B cell (primary cell): ENCODE results near the gene TEX19. TPM values are rescaled to one million over a fixed set of nuclear protein-coding genes. Genes with fewer than 3 reads are reported as not detected.

ENCODE experiments used
- ATAC-seq: fragments of 200-7000 bp; cut with Tn5 transposase; one replicate; pipeline ENCODE4 v1.10.0; 2021; ENCODE audit warnings: low read depth, mild to moderate bottlenecking, moderate number of reproducible peaks, moderate library complexity
- CTCF ChIA-PET: fragments of 350-600 bp; sonication (Branson Sonifier 250); formaldehyde crosslinking; loops from one replicate; lab custom pipeline; 2021; ENCODE audit warnings: antibody characterized with exemption, inconsistent platforms; lab: Charles Lee
- POLR2A ChIA-PET: fragments of 350-600 bp; sonication (Branson Sonifier 250); formaldehyde crosslinking; loops from one replicate; lab custom pipeline; 2021; ENCODE audit warnings: antibody characterized with exemption; lab: Charles Lee
- DNase-seq: peaks from one replicate; pipeline ENCODE4 v3.0.0; 2013
- H2AFZ ChIP-seq: 2 replicates; pipeline ENCODE4 v1.6.1; 2012; ENCODE audit warnings: mild to moderate bottlenecking, low read depth, low read length; ENCODE audit not compliant: insufficient read depth, poor library complexity, severe bottlenecking
- H3K27ac ChIP-seq, 2 donors: 1 replicate in 1 of 2; 2 replicates in 1 of 2; pipeline ENCODE4 v1.5.1; 2012 to 2013; ENCODE audit warnings: low read length in 2 of 2, mild to moderate bottlenecking in 2 of 2, moderate library complexity in 1 of 2
- H3K27me3 ChIP-seq, 4 experiments: fragments of 200-600 bp in 1 of 4; sonication (generic) in 1 of 4; replicated peaks in 1 of 4; 1 replicate in 2 of 4; 2 replicates in 2 of 4; pipeline versions ENCODE4 v1.6.1 to v1.7.0; 2013 to 2016; ENCODE audit warnings: low read length in 3 of 4, mild to moderate bottlenecking in 2 of 4, mixed read lengths in 1 of 4, moderate library complexity in 1 of 4; ENCODE audit not compliant: insufficient read depth in 4 of 4, control insufficient read depth in 3 of 4; ENCODE audit errors: control extremely low read depth in 1 of 4
- H3K36me3 ChIP-seq, 2 experiments: replicated peaks in 1 of 2; 1 replicate in 1 of 2; 2 replicates in 1 of 2; pipeline versions ENCODE4 v1.6.1 to v1.7.1; 2013; ENCODE audit warnings: low read length in 1 of 2; ENCODE audit not compliant: insufficient read depth in 2 of 2, control insufficient read depth in 1 of 2; ENCODE audit errors: control extremely low read depth in 1 of 2, extremely low read depth in 1 of 2
- H3K4me1 ChIP-seq, 2 donors: fragments of 200-600 bp in 1 of 2; sonication (generic) in 1 of 2; 1 replicate in 1 of 2; 2 replicates in 1 of 2; pipeline versions ENCODE4 v1.5.1 to v1.6.1; 2013 to 2017; ENCODE audit warnings: low read length in 2 of 2; ENCODE audit not compliant: control insufficient read depth in 2 of 2, insufficient read depth in 2 of 2
- H3K4me2 ChIP-seq: replicated peaks from 2 replicates; pipeline ENCODE3; 2012; ENCODE audit warnings: mild to moderate bottlenecking, low read depth, low read length; ENCODE audit not compliant: poor library complexity, severe bottlenecking
- H3K4me3 ChIP-seq, 5 experiments: fragments of 200-600 bp in 1 of 5; sonication (generic) in 1 of 5; 1 replicate in 3 of 5; 2 replicates in 2 of 5; pipeline versions ENCODE4 v1.5.1 to v1.7.0; 2011 to 2016; ENCODE audit warnings: low read length in 4 of 5, mild to moderate bottlenecking in 4 of 5, low read depth in 2 of 5, control low read depth in 1 of 5, moderate library complexity in 1 of 5; ENCODE audit not compliant: insufficient read depth in 1 of 5; ENCODE audit errors: control extremely low read depth in 1 of 5, extremely low read depth in 1 of 5
- H3K79me2 ChIP-seq: fragments of 200-600 bp; sonication (generic); one replicate; pipeline ENCODE4 v1.6.0; 2016; ENCODE audit warnings: low read length; ENCODE audit not compliant: control insufficient read depth, insufficient read depth
- H3K9ac ChIP-seq: fragments of 200-600 bp; sonication (generic); 2 replicates; pipeline ENCODE4 v1.6.1; 2017; ENCODE audit warnings: mild to moderate bottlenecking, low read length, moderate library complexity
- H3K9me3 ChIP-seq, 3 donors: one replicate each; pipeline versions ENCODE4 v1.6.1 to v1.7.1; 2013; ENCODE audit warnings: low read length in 2 of 3; ENCODE audit not compliant: control insufficient read depth in 2 of 3, insufficient read depth in 1 of 3; ENCODE audit errors: control extremely low read depth in 1 of 3
- H4K20me1 ChIP-seq: 2 replicates; pipeline ENCODE4 v1.6.0; 2012; ENCODE audit warnings: mild to moderate bottlenecking, low read length; ENCODE audit not compliant: insufficient read depth, control insufficient read depth, poor library complexity, severe bottlenecking
- H3K27ac Mint-ChIP-seq: one replicate; pipeline ENCODE4 v1.8.0; 2021; ENCODE audit warnings: mixed read lengths
- H3K27me3 Mint-ChIP-seq: one replicate; pipeline ENCODE4 v1.8.0; 2021; ENCODE audit warnings: mixed read lengths
- H3K4me1 Mint-ChIP-seq: one replicate; pipeline ENCODE4 v1.8.0; 2021; ENCODE audit warnings: mixed read lengths
- H3K4me3 Mint-ChIP-seq: one replicate; pipeline ENCODE4 v1.8.0; 2021; ENCODE audit warnings: mixed read lengths
- H3K9me3 Mint-ChIP-seq: one replicate; pipeline ENCODE4 v1.8.0; 2022; ENCODE audit warnings: mixed read lengths; ENCODE audit not compliant: insufficient read depth
- EZH2 ChIP-seq: IDR thresholded peaks from 2 replicates; pipeline ENCODE4 v1.6.1; 2012; ENCODE audit warnings: borderline replicate concordance, low read depth, mild to moderate bottlenecking, moderate library complexity, low read length; ENCODE audit not compliant: insufficient read depth, poor library complexity, severe bottlenecking
- WGBS: methylation state at CpG from one replicate; pipeline ENCODE4 v1.1.5; 2013; ENCODE audit warnings: missing lambda C conversion rate; ENCODE audit not compliant: insufficient coverage; 5-methylcytosine and 5-hydroxymethylcytosine counted together
- intact Hi-C: fragments of 100-400 bp; cut with micrococcal nuclease; formaldehyde crosslinking; loops from one replicate; pipeline ENCODE4 v1.10.0; 2022
- polyA plus RNA-seq: library from polyadenylated mRNA; depleted of rRNA; stranded (reverse); fragments of >200 nt; gene quantifications from 2 replicates; pipeline ENCODE4 v1.2.3, GENCODE V29; 2012
- total RNA-seq, 2 donors: library from RNA; stranded (reverse); fragments of 120-200 nt in 1 of 2; gene quantifications; 1 replicate in 1 of 2; 2 replicates in 1 of 2; pipeline versions ENCODE4 v1.2.3 to v1.2.4, GENCODE V29; 2013 to 2022
- TF ChIP-seq, protein P1 (sequence below): fragments of 200-600 bp; IDR thresholded peaks from one replicate; pipeline ENCODE4 v1.8.0; 2022; ENCODE audit warnings: antibody characterized with exemption, mild to moderate bottlenecking

TEX19 gene
- total and polyA plus RNA-seq, 2 donors (not counting 1 experiment from before 2014, with no cell fraction given): not detected

DNA sequence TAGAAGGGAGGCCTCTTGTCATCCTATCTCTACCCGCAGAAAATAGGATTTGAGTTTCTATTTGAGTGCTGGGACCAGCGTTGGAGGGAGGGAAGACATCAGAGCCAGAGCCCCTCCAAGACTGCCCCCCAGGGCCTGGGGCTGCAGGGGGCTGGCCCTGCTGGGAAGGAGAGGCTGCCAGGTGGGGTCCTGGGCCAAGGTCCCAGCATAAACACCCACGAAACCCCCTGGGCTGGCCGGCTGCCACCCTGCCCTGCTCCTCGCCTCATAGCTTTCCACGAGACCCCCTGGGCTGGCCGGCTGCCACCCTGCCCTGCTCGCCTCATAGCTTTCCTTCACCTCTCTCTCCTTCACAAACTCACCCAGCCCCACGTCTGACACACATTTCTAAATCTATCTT lies 10.6 kb upstream of the TEX19 start:
- Mint-ChIP-seq H3K27me3 (peaks cover 15% of the 10 kb centered on the region), H3K9me3 (no peaks in the 10 kb centered on the region), H3K4me3 (no peak overlapping the region), H3K4me1 (peaks cover 11% of the 10 kb centered on the region), H3K27ac (no peak overlapping the region)
- ChIA-PET CTCF (interaction anchor here (1.1 to 4.9 kb wide), 3 partner anchors 48 to 206 kb away, joined by 4 to 43 read pairs (median 40); no protein-coding TSS in a partner anchor), POLR2A (no interaction called here)
- no peaks in the 10 kb centered on the region for H3K9me3 ChIP-seq
- peaks cover 12 to 17% of the 10 kb centered on the region in 2 donors for H3K4me1 ChIP-seq
- H3K27me3 ChIP-seq: peaks cover 0 to 27% (median 3%) of the 10 kb centered on the region in 4 experiments
- no peak overlapping the region for H3K9ac ChIP-seq
- H4K20me1 ChIP-seq: no peaks in the 10 kb centered on the region
- no peak overlapping the region for H3K4me3 ChIP-seq
- WGBS: 84% methylated on average over 8 of the region's 9 CpGs
- no peak overlapping the region for H3K27ac ChIP-seq
- H3K4me2 ChIP-seq: no peak overlapping the region
- H3K36me3 ChIP-seq: no peaks in the 10 kb centered on the region
- H2AFZ ChIP-seq: no peak overlapping the region
- H3K79me2 ChIP-seq: no peaks in the 10 kb centered on the region
- no peak for DNase-seq
- intact Hi-C loops: no loop called here
- ATAC-seq: no peak
- TF ChIP-seq, protein P1, sequence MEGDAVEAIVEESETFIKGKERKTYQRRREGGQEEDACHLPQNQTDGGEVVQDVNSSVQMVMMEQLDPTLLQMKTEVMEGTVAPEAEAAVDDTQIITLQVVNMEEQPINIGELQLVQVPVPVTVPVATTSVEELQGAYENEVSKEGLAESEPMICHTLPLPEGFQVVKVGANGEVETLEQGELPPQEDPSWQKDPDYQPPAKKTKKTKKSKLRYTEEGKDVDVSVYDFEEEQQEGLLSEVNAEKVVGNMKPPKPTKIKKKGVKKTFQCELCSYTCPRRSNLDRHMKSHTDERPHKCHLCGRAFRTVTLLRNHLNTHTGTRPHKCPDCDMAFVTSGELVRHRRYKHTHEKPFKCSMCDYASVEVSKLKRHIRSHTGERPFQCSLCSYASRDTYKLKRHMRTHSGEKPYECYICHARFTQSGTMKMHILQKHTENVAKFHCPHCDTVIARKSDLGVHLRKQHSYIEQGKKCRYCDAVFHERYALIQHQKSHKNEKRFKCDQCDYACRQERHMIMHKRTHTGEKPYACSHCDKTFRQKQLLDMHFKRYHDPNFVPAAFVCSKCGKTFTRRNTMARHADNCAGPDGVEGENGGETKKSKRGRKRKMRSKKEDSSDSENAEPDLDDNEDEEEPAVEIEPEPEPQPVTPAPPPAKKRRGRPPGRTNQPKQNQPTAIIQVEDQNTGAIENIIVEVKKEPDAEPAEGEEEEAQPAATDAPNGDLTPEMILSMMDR: no peak
- TF ChIP-seq EZH2: no peak

- peaks cover 12 to 17% of the 10 kb centered on the region in 2 donors for H3K4me1 ChIP-seq
- H2AFZ ChIP-seq: no peak overlapping the region
- Mint-ChIP-seq H3K9me3 (no peaks in the 10 kb centered on the region), H3K4me1 (peaks cover 11% of the 10 kb centered on the region), H3K27ac (no peak overlapping the region), H3K27me3 (peaks cover 15% of the 10 kb centered on the region), H3K4me3 (no peak overlapping the region)
- ATAC-seq (no peak), DNase-seq (no peak)
- H3K79me2 ChIP-seq: no peaks in the 10 kb centered on the region
- H3K4me2 ChIP-seq: no peak overlapping the region
- no peak for TF ChIP-seq EZH2
- TF ChIP-seq, protein P1: no peak
- 83% methylated on average over 2 of the region's 11 CpGs for WGBS
- no peaks in the 10 kb centered on the region for H3K36me3 ChIP-seq
- CTCF ChIA-PET: interaction anchor here (1.0 to 4.9 kb wide), 4 partner anchors 113 to 206 kb away, joined by 3 to 43 read pairs (median 22); no protein-coding TSS in a partner anchor
- POLR2A ChIA-PET: interaction anchor here (0.6 kb wide), 1 partner anchor 432 kb away, joined by 6 read pairs; no protein-coding TSS in a partner anchor
- H3K9ac ChIP-seq: no peak overlapping the region
- H3K9me3 ChIP-seq: no peaks in the 10 kb centered on the region
- intact Hi-C loops: no loop called here
- no peak overlapping the region for H3K27ac ChIP-seq
- H3K4me3 ChIP-seq: no peak overlapping the region
- no peaks in the 10 kb centered on the region for H4K20me1 ChIP-seq
- peaks cover 0 to 29% (median 3%) of the 10 kb centered on the region in 4 experiments for H3K27me3 ChIP-seq
These were observed 10.2 kb upstream of the TEX19 start for GRCh38 chr17:82348866-82349265.
